Activated naive CD4-positive, alpha-beta T cell treated with anti-CD3 and anti-CD28 coated beads for 36 hours (primary cell): ENCODE results near the gene PTTG1IP2. TPM values are rescaled to one million over a fixed set of nuclear protein-coding genes. Genes with fewer than 3 reads are reported as not detected.

Experiments
- CTCF ChIA-PET: fragments of 350-600 bp; sonication (Branson Sonifier 250); formaldehyde crosslinking; loops from one replicate; lab custom pipeline; 2021; ENCODE audit warnings: antibody characterized with exemption; lab: Charles Lee
- DNase-seq: peaks from one replicate; pipeline ENCODE4 v3.0.0-alpha.2; 2020
- H3K27ac Mint-ChIP-seq: one replicate; pipeline ENCODE4 v1.8.0; 2021; ENCODE audit warnings: mild to moderate bottlenecking, mixed read lengths
- H3K27me3 Mint-ChIP-seq: one replicate; pipeline ENCODE4 v1.8.0; 2021; ENCODE audit warnings: low read depth, mixed read lengths
- H3K36me3 Mint-ChIP-seq: one replicate; pipeline ENCODE4 v1.8.0; 2021; ENCODE audit warnings: low read depth, mixed read lengths
- H3K4me1 Mint-ChIP-seq: one replicate; pipeline ENCODE4 v1.8.0; 2021; ENCODE audit warnings: low read depth, mixed read lengths
- H3K4me3 Mint-ChIP-seq: one replicate; pipeline ENCODE4 v1.8.0; 2021; ENCODE audit warnings: mild to moderate bottlenecking, moderate library complexity, mixed read lengths
- H3K9me3 Mint-ChIP-seq: one replicate; pipeline ENCODE4 v1.8.0; 2021; ENCODE audit warnings: mixed read lengths
- intact Hi-C: fragments of 100-400 bp; cut with micrococcal nuclease; formaldehyde crosslinking; loops from one replicate; pipeline ENCODE4 v1.15.1; 2023
- total RNA-seq, 2 experiments: library from RNA; stranded (reverse); gene quantifications; one replicate each; pipeline ENCODE4 v1.2.3, GENCODE V29; 2021

The PTTG1IP2 gene
- not detected for total RNA-seq

- intact Hi-C loops = no loop called here
- H3K27ac Mint-ChIP-seq = no peak within 1 kb of the TSS
- H3K4me3 Mint-ChIP-seq = no peak within 1 kb of the TSS
- peaks cover 14% of the 10 kb centered on the region for H3K9me3 Mint-ChIP-seq
- H3K27me3 Mint-ChIP-seq = peaks cover 6% of the 10 kb centered on the region
- DNase-seq = no peak
- H3K36me3 Mint-ChIP-seq = peaks cover 12% of the 10 kb centered on the region
- CTCF ChIA-PET = no interaction called here
- H3K4me1 Mint-ChIP-seq = peaks cover 2% of the 10 kb centered on the region
Measured at GRCh38 chr7:90469554-90469953, at the start of gene PTTG1IP2. TSS of gene PTTG1IP2 (plus strand) at chr7:90469639. CDS start at chr7:90469787, 148 bp downstream.

GRCh38 chr7:90421651-90422050 lies 47.8 kb upstream of the PTTG1IP2 start:
- intact Hi-C loops = no loop called here
- no peak for DNase-seq
- Mint-ChIP-seq H3K9me3 (no peaks in the 10 kb centered on the region), H3K4me1 (peaks cover 16% of the 10 kb centered on the region), H3K36me3 (no peaks in the 10 kb centered on the region), H3K4me3 (no peak overlapping the region), H3K27me3 (no peaks in the 10 kb centered on the region), H3K27ac (no peak overlapping the region)
- CTCF ChIA-PET = interaction anchor here (0.5 kb wide), 1 partner anchor 1421 kb away, joined by 4 read pairs; no protein-coding TSS in a partner anchor

GRCh38 chr7:90424720-90425119 lies 44.7 kb upstream of the PTTG1IP2 start:
- peak overlapping the region; percentile 16 for H3K4me3 Mint-ChIP-seq
- H3K27ac Mint-ChIP-seq = peak overlapping the region; percentile 79
- CTCF ChIA-PET = interaction anchor here (0.6 to 1.2 kb wide), 3 partner anchors 27 to 271 kb away, joined by 3 read pairs; no protein-coding TSS in a partner anchor
- intact Hi-C loops = loop anchor here (1.0 to 5.0 kb wide), 4 partner anchors 21 to 1637 kb away; partner anchors contain the start of genes CLDN12 and GTPBP10
- H3K4me1 Mint-ChIP-seq = peaks cover 16% of the 10 kb centered on the region
- H3K36me3 Mint-ChIP-seq = no peaks in the 10 kb centered on the region
- peak; percentile 11 for DNase-seq
- H3K9me3 Mint-ChIP-seq = no peaks in the 10 kb centered on the region
- H3K27me3 Mint-ChIP-seq = peaks cover 2% of the 10 kb centered on the region

- DNase-seq = peak; percentile 18
- peaks cover 2% of the 10 kb centered on the region for H3K27me3 Mint-ChIP-seq
- peak overlapping the region; percentile 79 for H3K27ac Mint-ChIP-seq
- CTCF ChIA-PET = interaction anchor here (0.6 to 2.0 kb wide), 4 partner anchors 11 to 272 kb away, joined by 3 to 5 read pairs (median 3); partner anchors contain the start of gene STEAP2
- H3K9me3 Mint-ChIP-seq = no peaks in the 10 kb centered on the region
- H3K4me1 Mint-ChIP-seq = peaks cover 16% of the 10 kb centered on the region
- no peaks in the 10 kb centered on the region for H3K36me3 Mint-ChIP-seq
- no peak overlapping the region for H3K4me3 Mint-ChIP-seq
- intact Hi-C loops = loop anchor here (1.0 to 5.0 kb wide), 4 partner anchors 22 to 1638 kb away; partner anchors contain the start of genes CLDN12 and GTPBP10
Measured at GRCh38 chr7:90425376-90425775, 44.1 kb upstream of the PTTG1IP2 start.

- no peaks in the 10 kb centered on the region for H3K36me3 Mint-ChIP-seq
- peaks cover 2% of the 10 kb centered on the region for H3K4me1 Mint-ChIP-seq
- CTCF ChIA-PET = interaction anchor here (0.6 to 1.4 kb wide), 4 partner anchors 9 to 1472 kb away, joined by 3 to 5 read pairs (median 4); partner anchors contain the start of gene STEAP1
- no peak overlapping the region for H3K27ac Mint-ChIP-seq
- H3K27me3 Mint-ChIP-seq = peaks cover 15% of the 10 kb centered on the region
- no peak overlapping the region for H3K4me3 Mint-ChIP-seq
- H3K9me3 Mint-ChIP-seq = peaks cover 5% of the 10 kb centered on the region
- intact Hi-C loops = no loop called here
- DNase-seq = no peak
Measured at GRCh38 chr7:90430614-90431460, 38.6 kb upstream of the PTTG1IP2 start.

- H3K36me3 Mint-ChIP-seq = no peaks in the 10 kb centered on the region
- H3K4me1 Mint-ChIP-seq = no peaks in the 10 kb centered on the region
- DNase-seq = no peak
- H3K27me3 Mint-ChIP-seq = peaks cover 15% of the 10 kb centered on the region
- H3K9me3 Mint-ChIP-seq = peaks cover 5% of the 10 kb centered on the region
- intact Hi-C loops = no loop called here
- CTCF ChIA-PET = interaction anchor here (0.6 to 0.9 kb wide), 2 partner anchors 169 to 269 kb away, joined by 3 read pairs; no protein-coding TSS in a partner anchor
- H3K27ac Mint-ChIP-seq = no peak overlapping the region
- no peak overlapping the region for H3K4me3 Mint-ChIP-seq
Measured at GRCh38 chr7:90432752-90433151, 36.7 kb upstream of the PTTG1IP2 start.

GRCh38 chr7:90433221-90433620 lies 36.2 kb upstream of the PTTG1IP2 start:
- Mint-ChIP-seq H3K9me3 (peaks cover 5% of the 10 kb centered on the region), H3K27me3 (peaks cover 15% of the 10 kb centered on the region), H3K36me3 (no peaks in the 10 kb centered on the region), H3K27ac (no peak overlapping the region), H3K4me1 (no peaks in the 10 kb centered on the region), H3K4me3 (no peak overlapping the region)
- intact Hi-C loops = no loop called here
- DNase-seq = no peak
- CTCF ChIA-PET = interaction anchor here (0.9 kb wide), 1 partner anchor 170 kb away, joined by 3 read pairs; no protein-coding TSS in a partner anchor

- intact Hi-C loops = no loop called here
- Mint-ChIP-seq H3K4me1 (no peaks in the 10 kb centered on the region), H3K36me3 (no peaks in the 10 kb centered on the region), H3K27ac (no peak overlapping the region), H3K4me3 (no peak overlapping the region), H3K27me3 (peaks cover 5% of the 10 kb centered on the region), H3K9me3 (no peaks in the 10 kb centered on the region)
- CTCF ChIA-PET = no interaction called here
- no peak for DNase-seq
Measured at GRCh38 chr7:90445633-90446032, 23.8 kb upstream of the PTTG1IP2 start.

- H3K4me3 Mint-ChIP-seq = no peak overlapping the region
- CTCF ChIA-PET = interaction anchor here (0.9 kb wide), 1 partner anchor 18 kb away, joined by 3 read pairs; no protein-coding TSS in a partner anchor
- no peak for DNase-seq
- H3K36me3 Mint-ChIP-seq = no peaks in the 10 kb centered on the region
- intact Hi-C loops = no loop called here
- no peak overlapping the region for H3K27ac Mint-ChIP-seq
- peaks cover 5% of the 10 kb centered on the region for H3K27me3 Mint-ChIP-seq
- H3K4me1 Mint-ChIP-seq = no peaks in the 10 kb centered on the region
- no peaks in the 10 kb centered on the region for H3K9me3 Mint-ChIP-seq
Measured at GRCh38 chr7:90446137-90446899, 23.1 kb upstream of the PTTG1IP2 start.

GRCh38 chr7:90453259-90453891 lies 16.1 kb upstream of the PTTG1IP2 start:
- intact Hi-C loops = loop anchor here (10.0 kb wide), 1 partner anchor 1331 kb away; no protein-coding TSS in a partner anchor
- DNase-seq = no peak
- CTCF ChIA-PET = interaction anchor here (1.4 kb wide), 1 partner anchor 175 kb away, joined by 4 read pairs; no protein-coding TSS in a partner anchor
- Mint-ChIP-seq H3K36me3 (no peaks in the 10 kb centered on the region), H3K27ac (no peak overlapping the region), H3K9me3 (no peaks in the 10 kb centered on the region), H3K4me3 (no peak overlapping the region), H3K27me3 (peaks cover 3% of the 10 kb centered on the region), H3K4me1 (peaks cover 5% of the 10 kb centered on the region)

- Mint-ChIP-seq H3K27ac (no peak overlapping the region), H3K36me3 (no peaks in the 10 kb centered on the region), H3K9me3 (no peaks in the 10 kb centered on the region), H3K27me3 (peaks cover 3% of the 10 kb centered on the region), H3K4me3 (no peak overlapping the region), H3K4me1 (peaks cover 5% of the 10 kb centered on the region)
- intact Hi-C loops = loop anchor here (2.0 to 10.0 kb wide), 2 partner anchors 67 to 1331 kb away; no protein-coding TSS in a partner anchor
- CTCF ChIA-PET = interaction anchor here (0.6 to 0.7 kb wide), 2 partner anchors 175 to 965 kb away, joined by 3 read pairs; no protein-coding TSS in a partner anchor
- no peak for DNase-seq
Measured at GRCh38 chr7:90453931-90454330, 15.5 kb upstream of the PTTG1IP2 start.
